NT2/D1 (cell line): ENCODE measurements around the gene MTERF4.

ENCODE experiments used
- DNase-seq: peaks from one replicate; pipeline ENCODE4 v3.0.0-alpha.2; 2011; ENCODE audit warnings: low read depth, low spot score
- H3K27me3 ChIP-seq: 2 replicates; pipeline ENCODE4 v1.6.0; 2011; ENCODE audit warnings: mild to moderate bottlenecking; ENCODE audit not compliant: insufficient read length, insufficient read depth
- H3K36me3 ChIP-seq: 2 replicates; pipeline ENCODE4 v1.6.1; 2011; ENCODE audit warnings: mild to moderate bottlenecking, low read length, mixed read lengths; ENCODE audit not compliant: insufficient read depth, insufficient read length
- H3K4me1 ChIP-seq: 2 replicates; pipeline ENCODE4 v1.5.1; 2011; ENCODE audit not compliant: insufficient read depth, insufficient read length
- H3K4me3 ChIP-seq: 2 replicates; pipeline ENCODE4 v1.5.1; 2011; ENCODE audit warnings: low read depth; ENCODE audit not compliant: insufficient read length
- H3K9ac ChIP-seq: 2 replicates; pipeline ENCODE4 v1.6.0; 2011; ENCODE audit warnings: low read depth; ENCODE audit not compliant: insufficient read length
- H3K9me3 ChIP-seq: 2 replicates; pipeline ENCODE4 v1.5.1; 2011; ENCODE audit warnings: mild to moderate bottlenecking, low read length; ENCODE audit not compliant: insufficient read depth
- SUZ12 ChIP-seq: IDR thresholded peaks from 2 replicates; pipeline ENCODE4 v1.6.1; 2011; ENCODE audit not compliant: insufficient read length, insufficient read depth; ENCODE audit errors: extremely low read depth
- YY1 ChIP-seq: IDR thresholded peaks from 2 replicates; pipeline ENCODE4 v1.6.1; 2011; ENCODE audit not compliant: insufficient read length, insufficient read depth
- ZNF274 ChIP-seq: IDR thresholded peaks from 2 replicates; pipeline ENCODE4 v1.6.1; 2011; ENCODE audit warnings: mild to moderate bottlenecking, low read depth, low read length

MTERF4 gene

DNA sequence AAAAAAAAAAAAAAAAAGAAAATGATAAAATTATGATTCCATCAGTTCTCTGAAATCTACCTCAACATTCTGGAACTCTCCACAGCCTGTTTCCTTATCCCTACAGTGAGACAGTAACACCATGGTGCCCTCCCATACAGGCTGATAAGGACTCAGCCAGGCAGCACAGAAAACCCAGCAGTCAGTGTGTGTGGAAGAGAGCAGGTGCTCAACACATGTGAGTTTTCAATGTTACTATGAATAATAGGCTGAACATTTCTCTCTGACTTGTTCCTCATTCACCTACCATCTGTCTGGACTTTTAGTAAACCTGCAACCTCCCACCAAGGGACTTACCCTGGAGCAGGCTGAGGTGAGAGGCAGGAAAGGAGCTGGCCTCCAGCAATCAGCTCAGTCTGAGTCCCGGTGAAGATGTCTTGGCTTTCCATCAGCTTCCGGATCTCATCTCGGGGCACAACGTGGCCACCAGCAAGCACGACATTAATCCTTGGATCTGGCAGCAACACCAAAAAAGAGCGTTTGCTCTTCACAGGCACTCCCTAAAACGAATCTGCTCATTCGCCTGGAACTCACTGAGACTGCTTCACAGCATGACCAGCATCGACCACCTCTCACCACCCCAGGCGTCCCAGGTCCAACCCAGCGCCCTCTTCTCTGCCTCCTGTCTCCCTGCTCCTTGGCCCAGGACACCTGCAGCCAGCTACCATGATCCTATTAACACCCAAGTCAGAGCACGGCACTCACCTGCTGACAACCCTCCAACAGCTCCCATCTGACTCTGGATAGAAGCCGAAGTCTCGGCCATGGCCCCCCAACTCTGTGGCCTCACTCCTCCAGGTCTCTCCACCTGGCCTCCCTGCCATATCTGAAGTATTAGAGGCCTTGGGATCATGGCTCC lies 30.7 kb upstream of the MTERF4 start:
- DNase-seq, result no peak
- no peak for TF ChIP-seq SUZ12
- no peak for TF ChIP-seq YY1
- no peak for TF ChIP-seq ZNF274
- Histone ChIP-seq H3K4me1 (no peaks in the 10 kb centered on the region), H3K9me3 (no peaks in the 10 kb centered on the region), H3K4me3 (no peak overlapping the region), H3K36me3 (peaks cover 49% of the 10 kb centered on the region), H3K9ac (no peak overlapping the region), H3K27me3 (no peaks in the 10 kb centered on the region)

- H3K36me3 ChIP-seq, result peaks cover 44% of the 10 kb centered on the region
These were observed 29.4 kb upstream of the MTERF4 start for GRCh38 chr2:241131531-241131930.

DNA sequence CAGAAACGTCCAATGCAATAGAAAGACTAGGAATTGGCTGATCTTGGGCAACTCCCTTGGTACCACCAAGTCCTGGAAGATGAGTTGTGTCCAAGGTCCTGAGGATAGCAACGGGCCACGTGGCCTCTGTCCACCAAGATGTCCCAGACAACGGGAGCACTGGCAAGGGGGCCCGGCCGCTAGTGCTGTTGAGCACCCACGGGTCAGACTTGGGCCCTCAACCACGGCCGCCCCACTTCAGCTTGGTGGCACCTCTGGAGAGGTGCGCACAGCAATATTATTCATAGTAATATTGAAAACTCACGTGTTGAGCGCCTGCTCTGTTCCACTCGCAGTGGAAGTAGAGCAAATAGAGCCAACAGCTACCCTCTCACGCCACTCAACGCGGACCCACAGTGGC lies 28.2 kb upstream of the MTERF4 start:
- TF ChIP-seq ZNF274, result no peak
- no peak for TF ChIP-seq SUZ12
- no peak for DNase-seq

More at GRCh38 chr2:241131531-241131930, 29.4 kb upstream of the MTERF4 start:
- TF ChIP-seq ZNF274 (no peak), SUZ12 (no peak), YY1 (no peak)
- no peaks in the 10 kb centered on the region for H3K9me3 ChIP-seq
- H3K9ac ChIP-seq, result no peak overlapping the region
- no peaks in the 10 kb centered on the region for H3K4me1 ChIP-seq
- no peak for DNase-seq
- H3K27me3 ChIP-seq, result no peaks in the 10 kb centered on the region
- H3K4me3 ChIP-seq, result no peak overlapping the region

GRCh38 chr2:241129086-241129871 lies 27.2 kb upstream of the MTERF4 start:
- peaks cover 39% of the 10 kb centered on the region for H3K36me3 ChIP-seq
- no peak overlapping the region for H3K9ac ChIP-seq
- no peak for DNase-seq
- H3K9me3 ChIP-seq, result no peaks in the 10 kb centered on the region
- TF ChIP-seq ZNF274 (no peak), YY1 (no peak), SUZ12 (no peak)
- H3K4me3 ChIP-seq, result no peak overlapping the region
- no peaks in the 10 kb centered on the region for H3K27me3 ChIP-seq
- peaks cover 1% of the 10 kb centered on the region for H3K4me1 ChIP-seq

More for the DNA sequence above, 28.2 kb upstream of the MTERF4 start:
- H3K9ac ChIP-seq, result no peak overlapping the region
- H3K4me3 ChIP-seq, result no peak overlapping the region
- no peaks in the 10 kb centered on the region for H3K27me3 ChIP-seq
- no peaks in the 10 kb centered on the region for H3K9me3 ChIP-seq
- H3K4me1 ChIP-seq, result no peaks in the 10 kb centered on the region
- H3K36me3 ChIP-seq, result peaks cover 42% of the 10 kb centered on the region

DNA sequence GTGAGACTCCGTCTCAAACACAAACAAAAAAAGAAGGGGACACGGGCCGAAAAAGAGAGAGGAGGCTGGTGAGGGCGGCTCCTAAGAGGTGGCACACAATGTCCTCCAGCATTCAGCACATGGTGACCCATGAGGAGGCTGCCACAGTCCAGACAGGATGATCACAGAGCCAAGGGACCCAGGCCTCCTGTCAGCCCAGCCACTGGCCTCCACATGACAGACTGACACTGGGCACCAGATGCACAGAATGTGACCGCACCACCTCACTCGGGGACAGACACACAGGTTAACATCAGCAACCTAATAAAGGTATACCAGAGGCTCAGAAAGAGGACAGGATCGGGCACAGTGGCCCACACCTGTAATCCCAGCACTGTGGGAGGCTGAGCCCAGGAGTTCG lies 26.2 kb upstream of the MTERF4 start:
- no peak overlapping the region for H3K9ac ChIP-seq
- TF ChIP-seq ZNF274, result no peak
- no peak for TF ChIP-seq SUZ12
- no peak for TF ChIP-seq YY1
- H3K4me1 ChIP-seq, result peaks cover 6% of the 10 kb centered on the region
- no peaks in the 10 kb centered on the region for H3K27me3 ChIP-seq
- H3K9me3 ChIP-seq, result no peaks in the 10 kb centered on the region
- H3K4me3 ChIP-seq, result no peak overlapping the region
- H3K36me3 ChIP-seq, result peaks cover 40% of the 10 kb centered on the region
- no peak for DNase-seq

- TF ChIP-seq SUZ12 (no peak), ZNF274 (no peak), YY1 (no peak)
- peaks cover 6% of the 10 kb centered on the region for H3K4me1 ChIP-seq
- peaks cover 40% of the 10 kb centered on the region for H3K36me3 ChIP-seq
- H3K27me3 ChIP-seq, result no peaks in the 10 kb centered on the region
- no peak for DNase-seq
- H3K9me3 ChIP-seq, result no peaks in the 10 kb centered on the region
- no peak overlapping the region for H3K9ac ChIP-seq
- H3K4me3 ChIP-seq, result no peak overlapping the region
These were observed 24.7 kb upstream of the MTERF4 start for GRCh38 chr2:241126771-241127202.

- no peaks in the 10 kb centered on the region for H3K9me3 ChIP-seq
- peaks cover 6% of the 10 kb centered on the region for H3K4me1 ChIP-seq
These were observed 24.1 kb upstream of the MTERF4 start for GRCh38 chr2:241126201-241126611.

More at GRCh38 chr2:241126201-241126611, 24.1 kb upstream of the MTERF4 start:
- DNase-seq, result no peak
- H3K36me3 ChIP-seq, result peaks cover 37% of the 10 kb centered on the region
- H3K4me3 ChIP-seq, result no peak overlapping the region
- TF ChIP-seq SUZ12 (no peak), YY1 (no peak), ZNF274 (no peak)
- H3K9ac ChIP-seq, result no peak overlapping the region
- H3K27me3 ChIP-seq, result no peaks in the 10 kb centered on the region
